GM21576 (cell line): Measurements from ENCODE around the gene SPTLC3.
A peak's percentile ranks its signal among the peaks of the same experiment; 100 is the strongest.

Experiments
- ATAC-seq: cut with Tn5 transposase; IDR thresholded peaks from one replicate; pipeline ENCODE4 v1.9.1; 2021; ENCODE audit warnings: mild to moderate bottlenecking, moderate library complexity; ENCODE audit not compliant: unreplicated experiment

SPTLC3 gene

DNA sequence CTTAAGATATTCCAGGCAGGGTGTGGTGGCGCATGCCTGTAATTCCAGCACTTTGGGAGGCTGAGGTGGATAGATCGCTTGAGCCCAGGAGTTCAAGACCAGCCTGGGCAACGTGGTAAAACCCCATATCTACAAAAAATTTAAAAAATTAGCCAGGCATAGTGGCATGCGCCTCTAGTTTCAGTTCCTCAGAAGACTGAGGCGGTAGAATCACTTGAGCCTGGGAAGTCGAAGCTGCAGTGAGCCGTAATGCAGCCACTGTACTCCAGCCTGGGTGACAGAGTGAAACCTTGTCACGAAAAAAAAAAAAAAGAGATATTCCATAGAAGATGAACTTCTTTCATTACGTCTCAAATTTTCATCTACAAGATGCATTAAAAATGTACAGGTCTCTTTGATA lies 165.6 kb downstream of the SPTLC3 start:
- peak; percentile 77 for ATAC-seq

DNA sequence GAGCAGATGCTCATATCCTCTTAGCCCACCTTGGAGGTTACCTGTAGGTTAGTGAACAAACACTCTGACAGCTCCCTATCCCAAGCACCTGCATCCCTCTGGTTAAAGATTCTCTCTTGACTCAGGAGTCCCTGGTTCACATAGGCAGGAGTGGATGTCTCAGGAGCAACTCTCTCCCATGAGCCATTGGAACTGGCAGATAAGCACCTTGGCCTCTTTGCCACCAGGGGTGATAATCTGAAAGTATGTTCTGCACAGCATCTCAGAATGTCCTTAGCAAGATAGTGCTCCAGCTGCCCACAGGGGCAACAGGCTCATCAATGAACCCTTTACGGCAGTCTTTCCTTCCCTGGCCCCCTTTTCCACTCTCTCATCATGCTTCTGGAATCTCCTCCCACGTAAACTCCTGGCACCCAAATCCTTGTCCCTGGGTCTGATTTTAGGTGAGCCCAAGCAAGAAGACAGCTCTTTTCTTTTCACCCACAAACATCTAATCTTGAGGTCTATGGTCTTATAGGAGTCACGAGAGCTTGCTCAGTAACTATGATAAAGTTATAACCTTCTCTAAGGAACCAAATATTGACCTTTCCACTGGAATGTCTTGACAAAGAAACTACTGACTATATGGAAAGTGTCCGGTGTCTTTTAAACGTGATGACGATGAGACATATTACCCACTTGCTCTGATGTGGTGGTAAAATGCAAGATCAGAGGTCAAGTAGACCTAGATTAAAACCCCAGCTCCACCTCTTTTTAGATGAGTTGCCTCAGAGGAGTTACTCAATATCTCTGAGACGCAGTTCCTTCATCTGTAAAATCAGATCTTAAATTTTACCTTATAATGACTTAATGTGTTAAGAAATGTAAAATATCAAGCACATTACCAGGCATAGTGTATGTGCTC lies 172.5 kb downstream of the SPTLC3 start:
- ATAC-seq: no peak

DNA sequence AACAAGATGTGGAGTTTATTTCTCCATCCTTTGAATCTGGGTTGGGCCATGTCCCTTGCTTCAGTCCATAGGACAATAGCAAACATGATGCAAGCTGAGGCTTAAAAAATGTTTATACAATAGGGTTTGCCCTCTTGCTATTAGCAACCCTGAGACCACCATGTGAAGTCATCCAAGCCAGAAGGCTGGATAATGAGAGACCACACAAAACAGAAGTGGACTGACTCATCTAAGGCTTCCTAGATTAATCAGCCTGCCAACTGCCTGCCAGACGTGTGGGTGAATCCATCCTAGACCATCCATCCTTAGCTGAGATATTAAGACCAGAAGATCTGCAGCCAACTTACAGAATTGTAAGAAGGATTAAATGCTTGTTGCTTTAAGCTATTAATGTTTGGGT lies 174.2 kb downstream of the SPTLC3 start:
- no peak for ATAC-seq

DNA sequence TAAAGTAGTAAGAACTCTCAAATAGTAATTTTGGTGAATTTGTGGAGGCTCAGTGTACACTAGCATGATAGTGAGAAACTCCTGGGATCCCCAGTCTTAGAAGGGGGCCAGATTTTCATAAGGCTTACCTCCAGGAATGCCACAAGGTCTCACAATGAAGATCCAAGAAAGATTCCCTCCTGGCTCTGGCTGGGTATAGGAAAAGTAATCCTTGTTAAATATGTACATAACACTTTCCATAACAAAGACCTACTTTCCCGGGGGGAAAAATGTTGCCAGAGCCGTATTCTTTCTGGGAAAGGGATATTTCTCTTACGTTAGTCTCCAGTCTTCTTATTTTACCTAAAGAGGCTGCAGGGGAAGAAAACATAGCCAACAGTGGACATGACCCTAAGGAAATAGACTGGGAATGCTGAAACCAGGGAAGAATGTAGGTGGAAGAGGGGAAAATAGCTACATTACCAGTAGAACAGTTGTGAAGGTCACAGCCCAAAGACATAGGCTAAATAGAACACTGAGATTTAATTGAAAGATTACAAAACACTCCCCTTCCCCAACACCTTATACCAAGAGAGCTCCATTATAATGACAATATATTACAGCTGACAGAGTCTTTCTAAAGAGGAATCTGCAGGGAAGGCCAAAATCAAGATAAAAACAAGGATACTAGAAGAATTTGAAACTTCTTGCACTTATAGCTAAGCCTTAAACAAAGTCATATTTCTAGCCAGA lies 177.4 kb downstream of the SPTLC3 start:
- no peak for ATAC-seq

DNA sequence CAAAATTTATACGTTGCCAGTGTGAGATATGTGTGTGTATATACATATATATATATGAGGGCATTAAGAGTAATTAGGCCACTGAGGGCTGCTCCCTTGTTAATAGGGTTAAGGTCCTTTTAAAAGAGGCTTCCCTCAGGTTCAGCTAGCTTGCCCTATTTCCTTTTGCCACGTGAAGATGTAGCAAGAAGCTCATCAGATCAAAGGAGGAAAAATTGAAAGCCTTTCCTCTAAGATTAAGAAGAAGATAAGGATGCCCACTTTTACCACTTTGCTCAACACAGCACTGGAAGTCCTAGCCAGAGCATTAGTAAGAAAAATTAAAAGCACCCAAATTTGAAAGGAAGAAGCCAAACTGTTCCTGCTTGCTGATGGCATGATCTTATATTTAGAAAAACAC lies 179.1 kb downstream of the SPTLC3 start:
- ATAC-seq: no peak

DNA sequence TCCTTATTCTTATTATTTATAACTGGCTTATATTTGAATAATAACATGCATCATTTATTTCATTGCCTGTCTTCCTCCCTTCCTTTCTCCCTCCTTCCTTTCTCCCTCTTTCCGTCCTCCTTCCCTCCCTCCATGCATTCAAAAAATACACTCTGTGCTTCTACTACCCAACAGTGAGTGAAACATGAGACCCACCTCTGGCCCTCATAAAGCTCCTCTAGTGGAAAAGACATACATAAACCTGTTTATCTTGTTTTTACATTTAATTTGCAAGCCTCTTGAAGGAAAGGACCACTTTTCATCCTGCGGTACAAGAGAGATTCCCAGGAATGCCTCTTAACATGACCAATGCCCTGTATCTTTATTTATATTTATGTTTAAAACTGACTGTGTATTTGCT lies 190.5 kb downstream of the SPTLC3 start:
- ATAC-seq: no peak

DNA sequence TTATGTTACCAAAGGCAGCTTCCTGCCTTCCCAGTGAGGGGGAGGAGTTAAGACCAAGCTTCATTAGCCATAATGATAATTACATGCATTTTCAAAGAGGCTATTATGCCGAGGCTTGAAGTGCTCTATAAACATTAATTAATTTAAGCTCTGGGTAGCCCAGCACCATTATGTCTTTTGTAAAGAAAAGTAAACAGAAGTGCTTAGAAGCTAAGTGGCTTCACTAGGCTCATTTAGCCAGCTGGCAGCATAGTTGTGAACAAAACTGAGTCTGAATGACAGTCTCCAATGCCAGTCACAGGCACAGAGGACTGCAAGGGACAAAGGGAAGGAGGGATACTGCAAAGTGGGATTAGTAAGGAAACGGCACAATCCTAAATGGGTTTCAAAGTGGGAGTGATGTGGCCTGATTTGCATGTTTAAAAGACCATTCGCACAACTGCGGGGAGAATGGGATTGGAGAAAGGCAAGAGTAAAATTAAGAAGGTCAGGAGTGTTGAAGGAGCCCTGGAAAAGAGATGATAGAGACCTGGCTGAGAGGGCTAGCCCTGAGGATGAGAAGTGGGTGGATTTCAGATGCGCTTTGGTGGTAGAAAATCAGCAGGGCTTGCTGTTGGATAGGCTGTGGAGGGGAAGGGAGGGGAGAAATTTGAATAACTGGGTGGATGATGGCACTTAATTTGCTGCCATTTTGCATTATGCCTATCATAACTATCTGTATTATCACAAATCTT lies 192.2 kb downstream of the SPTLC3 start:
- ATAC-seq: no peak

DNA sequence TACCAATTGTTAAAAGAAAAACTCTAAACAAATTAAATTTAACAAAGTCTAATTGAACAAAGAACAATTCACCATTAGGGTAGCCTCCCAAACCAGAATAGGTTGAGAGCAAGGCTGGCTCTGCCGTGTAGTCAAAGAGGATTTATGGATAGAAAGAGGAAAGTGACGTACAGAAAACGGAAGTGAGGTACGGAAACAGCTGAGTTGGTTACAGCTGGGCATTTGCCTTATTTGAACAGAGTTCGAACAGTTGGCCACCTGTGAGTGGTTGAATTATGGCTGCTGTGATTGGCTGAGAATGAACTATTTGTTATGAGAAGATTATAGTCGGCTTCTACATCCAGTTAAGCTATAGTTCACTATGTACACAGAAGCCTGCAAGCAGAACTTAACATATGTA lies 193.8 kb downstream of the SPTLC3 start:
- ATAC-seq: no peak

DNA sequence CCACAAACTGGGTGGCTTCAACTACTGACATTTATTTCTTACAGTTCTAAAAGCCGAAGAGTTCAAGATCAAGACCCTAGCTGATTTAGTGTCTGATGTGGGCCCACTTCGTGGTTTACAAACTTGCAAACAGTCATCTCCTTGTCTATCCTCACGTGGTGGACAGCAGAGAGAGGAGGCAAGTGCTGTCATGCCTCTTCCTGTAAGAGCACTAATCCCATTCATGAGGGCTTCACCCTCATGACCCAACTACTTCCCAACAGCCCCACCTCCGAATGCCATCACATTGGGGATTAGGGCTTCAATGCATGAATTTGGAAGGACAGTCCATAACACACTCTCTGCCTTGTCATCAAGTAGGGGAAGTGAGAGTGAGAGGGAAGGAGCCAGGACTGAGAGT lies 196.7 kb downstream of the SPTLC3 start:
- no peak for ATAC-seq

DNA sequence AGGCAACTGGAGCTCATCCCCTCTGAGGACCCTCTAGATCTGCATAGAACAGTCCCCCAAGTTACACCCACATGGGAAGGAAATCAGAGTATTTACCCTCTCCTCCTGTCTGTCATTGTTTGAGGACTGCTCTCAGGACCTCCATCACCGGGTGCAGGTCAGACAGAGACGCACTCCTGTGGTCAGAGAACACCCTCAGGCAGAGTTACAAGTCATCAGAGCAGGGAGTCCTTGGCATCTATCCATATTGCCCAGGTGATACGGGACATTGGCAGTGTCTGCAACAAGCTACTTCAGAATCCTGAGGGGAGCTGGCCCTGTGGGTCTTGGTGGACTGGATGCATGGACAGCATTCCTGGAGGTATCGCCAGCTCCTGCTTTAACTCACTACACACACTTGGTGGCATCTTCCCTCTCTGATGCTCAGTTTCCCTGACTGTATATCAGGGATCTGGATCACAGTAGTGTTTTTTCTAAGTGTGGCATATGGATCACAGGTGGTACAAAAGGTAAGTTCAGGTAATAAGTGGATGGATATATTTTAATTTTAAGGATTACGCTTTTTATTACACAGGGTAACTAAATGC lies 197.2 kb downstream of the SPTLC3 start:
- ATAC-seq: no peak

DNA sequence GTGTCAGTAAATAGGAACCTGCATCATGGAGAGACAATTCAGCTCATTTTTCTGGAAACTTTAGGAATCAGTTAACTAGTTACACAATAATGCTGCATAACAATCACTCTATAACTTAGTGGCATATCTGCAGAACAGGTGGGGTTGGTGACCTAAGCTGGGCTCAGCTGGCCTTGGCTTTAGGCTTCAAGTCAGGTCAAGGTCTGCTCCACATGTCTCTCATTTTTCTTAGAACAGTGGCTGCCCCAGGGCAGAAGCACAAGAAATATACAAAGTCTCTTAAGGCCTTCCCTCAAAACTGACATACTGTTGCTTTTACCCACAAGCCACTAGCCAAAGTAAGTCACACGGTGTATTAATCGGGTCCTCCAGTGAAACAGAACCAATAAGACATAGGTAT lies 198.2 kb downstream of the SPTLC3 start:
- ATAC-seq: no peak

DNA sequence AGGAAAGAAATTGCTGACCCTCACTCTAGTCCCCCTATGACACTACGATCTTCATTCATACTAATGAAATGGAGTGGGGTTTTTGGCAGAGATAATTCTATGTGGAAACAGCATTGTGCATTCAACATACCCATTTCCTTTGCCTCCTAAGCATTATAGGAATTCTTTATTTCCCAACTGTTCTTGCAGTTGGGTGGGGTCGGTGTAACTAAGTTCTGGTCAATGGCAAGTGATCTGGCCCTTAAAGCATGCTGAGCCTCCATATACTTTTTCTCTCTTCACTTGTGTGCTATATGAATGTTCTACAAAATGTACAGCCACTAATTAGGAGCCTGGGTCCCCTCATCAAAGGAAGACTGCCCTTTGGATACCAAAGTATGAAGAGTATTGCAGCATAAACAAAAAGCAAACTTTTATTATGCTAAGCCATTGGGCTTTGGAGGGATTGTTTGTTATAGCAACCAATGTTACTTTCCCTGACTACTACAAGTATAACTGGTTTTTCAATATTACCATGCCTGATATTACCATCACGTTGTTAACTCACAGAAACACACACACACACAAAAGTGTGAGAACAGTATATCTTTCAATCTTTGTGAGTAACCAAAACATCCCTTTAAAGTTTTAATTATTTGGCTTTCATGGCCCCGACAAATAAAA lies 203.3 kb downstream of the SPTLC3 start:
- no peak for ATAC-seq

DNA sequence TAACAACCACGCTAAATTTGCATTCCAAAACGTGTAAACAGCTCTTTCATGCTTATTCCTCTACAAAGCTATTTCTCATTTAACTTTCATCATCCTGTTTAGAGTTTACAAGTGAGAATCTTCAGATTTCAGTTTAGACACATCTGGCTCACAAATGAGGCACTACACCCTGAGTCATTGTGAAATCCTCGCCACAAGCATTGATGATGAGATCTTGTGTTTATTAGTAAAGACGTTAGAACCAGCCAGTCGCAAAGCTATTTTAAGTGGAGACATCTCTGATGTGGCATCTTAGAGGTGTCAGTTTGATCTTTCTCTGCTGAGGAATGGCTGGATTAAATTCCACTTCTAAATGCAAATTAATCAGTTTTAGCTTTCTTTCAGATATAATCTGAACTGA lies 204.0 kb downstream of the SPTLC3 start:
- ATAC-seq: no peak

DNA sequence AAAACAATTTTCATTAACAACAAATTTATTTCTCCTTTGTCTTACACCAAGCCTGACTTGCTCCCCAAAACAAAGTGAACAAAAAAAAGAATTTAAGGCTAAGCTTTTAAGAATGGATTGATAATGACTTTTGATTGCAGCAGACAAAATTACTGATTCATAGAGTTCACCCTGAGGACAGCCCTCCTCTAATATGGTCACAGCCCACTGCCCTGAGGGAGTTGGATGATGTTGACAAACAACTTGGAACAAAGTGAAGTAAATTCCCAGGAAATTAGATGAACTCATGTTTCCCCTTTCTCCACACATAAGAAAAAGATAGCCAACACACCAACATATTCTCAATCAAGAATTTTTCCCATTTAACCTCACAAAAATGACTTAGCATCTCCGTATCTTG lies 204.6 kb downstream of the SPTLC3 start:
- ATAC-seq: no peak

DNA sequence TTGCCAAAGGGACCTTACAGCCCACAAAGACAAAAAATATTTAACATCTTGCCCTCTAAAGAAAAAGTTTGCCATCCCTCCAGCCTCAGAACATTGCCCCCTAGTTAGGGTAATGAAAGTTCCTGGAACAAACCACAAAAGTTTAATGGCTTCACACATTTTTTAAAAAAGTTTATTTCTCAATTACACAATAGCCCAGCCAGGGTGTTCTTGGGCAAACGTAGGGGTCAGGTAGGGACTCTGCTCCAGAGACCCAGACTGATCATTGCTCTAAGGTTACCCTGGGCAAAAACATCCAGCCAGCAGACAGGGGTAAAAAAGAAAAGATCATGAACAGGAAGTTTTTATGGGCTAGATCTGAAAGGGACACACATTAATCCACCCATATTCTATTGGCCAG lies 207.8 kb downstream of the SPTLC3 start:
- no peak for ATAC-seq
